Measurements from ENCODE around the gene FBXO47.

DNA sequence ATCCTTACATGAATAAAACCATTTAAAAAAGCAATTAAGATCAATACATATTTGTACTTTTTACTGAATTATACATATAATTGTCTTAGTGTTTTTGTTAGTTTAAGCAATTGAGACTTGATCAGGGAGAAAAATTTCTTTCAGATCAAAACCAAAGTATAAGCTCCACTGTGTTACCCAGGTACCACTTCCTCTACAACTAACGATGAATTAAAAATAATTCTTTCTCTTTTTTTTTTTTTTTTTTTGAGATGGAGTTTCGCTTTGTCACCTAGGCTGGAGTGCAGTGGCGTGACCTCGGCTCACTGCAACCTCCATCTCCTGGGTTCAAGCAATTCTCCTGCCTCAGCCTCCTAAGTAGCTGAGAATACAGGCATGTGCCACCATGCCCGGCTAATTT, 6.8 kb downstream of the FBXO47 start:
- TF ChIP-seq ELF1 (CRISPR knock-in tag; IDR thresholded peaks at IDR 0.05): no peak
- TF ChIP-seq ZNF713 (CRISPR knock-in tag; IDR thresholded peaks at IDR 0.05): no peak
- TF ChIP-seq, protein P1, sequence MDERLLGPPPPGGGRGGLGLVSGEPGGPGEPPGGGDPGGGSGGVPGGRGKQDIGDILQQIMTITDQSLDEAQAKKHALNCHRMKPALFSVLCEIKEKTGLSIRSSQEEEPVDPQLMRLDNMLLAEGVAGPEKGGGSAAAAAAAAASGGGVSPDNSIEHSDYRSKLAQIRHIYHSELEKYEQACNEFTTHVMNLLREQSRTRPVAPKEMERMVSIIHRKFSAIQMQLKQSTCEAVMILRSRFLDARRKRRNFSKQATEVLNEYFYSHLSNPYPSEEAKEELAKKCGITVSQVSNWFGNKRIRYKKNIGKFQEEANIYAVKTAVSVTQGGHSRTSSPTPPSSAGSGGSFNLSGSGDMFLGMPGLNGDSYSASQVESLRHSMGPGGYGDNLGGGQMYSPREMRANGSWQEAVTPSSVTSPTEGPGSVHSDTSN (CRISPR knock-in tag; IDR thresholded peaks at IDR 0.05): no peak
- no peak for TF ChIP-seq MAFK (conservative IDR thresholded peaks at IDR 0.05 in 1 of 2, IDR thresholded peaks at IDR 0.05 in 1 of 2; ENCODE audit: low read length in 2 of 2)
- TF ChIP-seq, protein P2, sequence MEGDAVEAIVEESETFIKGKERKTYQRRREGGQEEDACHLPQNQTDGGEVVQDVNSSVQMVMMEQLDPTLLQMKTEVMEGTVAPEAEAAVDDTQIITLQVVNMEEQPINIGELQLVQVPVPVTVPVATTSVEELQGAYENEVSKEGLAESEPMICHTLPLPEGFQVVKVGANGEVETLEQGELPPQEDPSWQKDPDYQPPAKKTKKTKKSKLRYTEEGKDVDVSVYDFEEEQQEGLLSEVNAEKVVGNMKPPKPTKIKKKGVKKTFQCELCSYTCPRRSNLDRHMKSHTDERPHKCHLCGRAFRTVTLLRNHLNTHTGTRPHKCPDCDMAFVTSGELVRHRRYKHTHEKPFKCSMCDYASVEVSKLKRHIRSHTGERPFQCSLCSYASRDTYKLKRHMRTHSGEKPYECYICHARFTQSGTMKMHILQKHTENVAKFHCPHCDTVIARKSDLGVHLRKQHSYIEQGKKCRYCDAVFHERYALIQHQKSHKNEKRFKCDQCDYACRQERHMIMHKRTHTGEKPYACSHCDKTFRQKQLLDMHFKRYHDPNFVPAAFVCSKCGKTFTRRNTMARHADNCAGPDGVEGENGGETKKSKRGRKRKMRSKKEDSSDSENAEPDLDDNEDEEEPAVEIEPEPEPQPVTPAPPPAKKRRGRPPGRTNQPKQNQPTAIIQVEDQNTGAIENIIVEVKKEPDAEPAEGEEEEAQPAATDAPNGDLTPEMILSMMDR (CRISPR knock-in tag; IDR thresholded peaks at IDR 0.05): no peak
- TF ChIP-seq MIER2 (CRISPR knock-in tag; IDR thresholded peaks at IDR 0.05): no peak
- no peak for TF ChIP-seq CCAR2 (optimal IDR thresholded peaks at IDR 0.05; ENCODE audit: low read depth, low read length)
- TF ChIP-seq, protein P3, sequence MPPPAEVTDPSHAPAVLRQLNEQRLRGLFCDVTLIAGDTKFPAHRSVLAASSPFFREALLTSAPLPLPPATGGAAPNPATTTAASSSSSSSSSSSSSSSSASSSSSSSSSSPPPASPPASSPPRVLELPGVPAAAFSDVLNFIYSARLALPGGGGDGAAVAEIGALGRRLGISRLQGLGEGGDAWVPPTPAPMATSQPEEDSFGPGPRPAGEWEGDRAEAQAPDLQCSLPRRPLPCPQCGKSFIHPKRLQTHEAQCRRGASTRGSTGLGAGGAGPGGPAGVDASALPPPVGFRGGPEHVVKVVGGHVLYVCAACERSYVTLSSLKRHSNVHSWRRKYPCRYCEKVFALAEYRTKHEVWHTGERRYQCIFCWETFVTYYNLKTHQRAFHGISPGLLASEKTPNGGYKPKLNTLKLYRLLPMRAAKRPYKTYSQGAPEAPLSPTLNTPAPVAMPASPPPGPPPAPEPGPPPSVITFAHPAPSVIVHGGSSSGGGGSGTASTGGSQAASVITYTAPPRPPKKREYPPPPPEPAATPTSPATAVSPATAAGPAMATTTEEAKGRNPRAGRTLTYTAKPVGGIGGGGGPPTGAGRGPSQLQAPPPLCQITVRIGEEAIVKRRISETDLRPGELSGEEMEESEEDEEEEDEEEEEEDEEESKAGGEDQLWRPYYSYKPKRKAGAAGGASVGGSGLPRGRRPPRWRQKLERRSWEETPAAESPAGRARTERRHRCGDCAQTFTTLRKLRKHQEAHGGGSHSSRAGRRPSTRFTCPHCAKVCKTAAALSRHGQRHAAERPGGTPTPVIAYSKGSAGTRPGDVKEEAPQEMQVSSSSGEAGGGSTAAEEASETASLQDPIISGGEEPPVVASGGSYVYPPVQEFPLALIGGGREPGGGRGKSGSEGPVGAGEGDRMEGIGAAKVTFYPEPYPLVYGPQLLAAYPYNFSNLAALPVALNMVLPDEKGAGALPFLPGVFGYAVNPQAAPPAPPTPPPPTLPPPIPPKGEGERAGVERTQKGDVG (CRISPR knock-in tag; IDR thresholded peaks at IDR 0.05; ENCODE audit: borderline replicate concordance): no peak
- TF ChIP-seq, protein P4, sequence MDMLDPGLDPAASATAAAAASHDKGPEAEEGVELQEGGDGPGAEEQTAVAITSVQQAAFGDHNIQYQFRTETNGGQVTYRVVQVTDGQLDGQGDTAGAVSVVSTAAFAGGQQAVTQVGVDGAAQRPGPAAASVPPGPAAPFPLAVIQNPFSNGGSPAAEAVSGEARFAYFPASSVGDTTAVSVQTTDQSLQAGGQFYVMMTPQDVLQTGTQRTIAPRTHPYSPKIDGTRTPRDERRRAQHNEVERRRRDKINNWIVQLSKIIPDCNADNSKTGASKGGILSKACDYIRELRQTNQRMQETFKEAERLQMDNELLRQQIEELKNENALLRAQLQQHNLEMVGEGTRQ (IDR thresholded peaks at IDR 0.05; ENCODE audit: low read depth, low read length): no peak
- TF ChIP-seq, protein P4 (CRISPR knock-in tag; IDR thresholded peaks at IDR 0.05; ENCODE audit: borderline replicate concordance): no peak
- TF ChIP-seq SMC3 (IDR thresholded peaks at IDR 0.05; ENCODE audit: low read length): no peak
- TF ChIP-seq ZNF772 (CRISPR knock-in tag; IDR thresholded peaks at IDR 0.05): no peak
- TF ChIP-seq, protein P5, sequence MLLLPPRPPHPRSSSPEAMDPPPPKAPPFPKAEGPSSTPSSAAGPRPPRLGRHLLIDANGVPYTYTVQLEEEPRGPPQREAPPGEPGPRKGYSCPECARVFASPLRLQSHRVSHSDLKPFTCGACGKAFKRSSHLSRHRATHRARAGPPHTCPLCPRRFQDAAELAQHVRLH (CRISPR knock-in tag; IDR thresholded peaks at IDR 0.05; ENCODE audit: borderline replicate concordance, low read depth): no peak
- TF ChIP-seq POLR2A (IDR thresholded peaks at IDR 0.05; ENCODE audit: insufficient read depth in 1 of 2, low read depth in 2 of 2, low read length in 2 of 2): no peak

Data from HepG2 (cell line).